Esophagus muscularis mucosa (tissue), 4 donors: Measurements from ENCODE around the gene DHRS13.

Experiments used
- CTCF ChIP-seq, 3 experiments: fragments of 200-600 bp in 2 of 3; fragments of 450-650 bp in 1 of 3; sonication (generic) in 2 of 3; IDR thresholded peaks; one replicate each; pipeline ENCODE4 v1.5.1; 2017 to 2019; ENCODE audit warnings: antibody characterized with exemption in 3 of 3, mild to moderate bottlenecking in 2 of 3, moderate library complexity in 1 of 3
- EP300 ChIP-seq: sonication (generic); formaldehyde crosslinking; IDR thresholded peaks from one replicate; pipeline ENCODE4 v1.6.1; 2017; ENCODE audit warnings: antibody characterized with exemption
- POLR2A ChIP-seq: fragments of 450-650 bp; IDR thresholded peaks from one replicate; pipeline ENCODE4 v1.6.1; 2017; ENCODE audit warnings: antibody characterized with exemption, moderate library complexity, mild to moderate bottlenecking, low read depth
- POLR2AphosphoS5 ChIP-seq, 2 donors: sonication (generic); formaldehyde crosslinking; IDR thresholded peaks; one replicate each; pipeline ENCODE4 v1.6.1; 2017; ENCODE audit warnings: antibody characterized with exemption in 2 of 2

DNA sequence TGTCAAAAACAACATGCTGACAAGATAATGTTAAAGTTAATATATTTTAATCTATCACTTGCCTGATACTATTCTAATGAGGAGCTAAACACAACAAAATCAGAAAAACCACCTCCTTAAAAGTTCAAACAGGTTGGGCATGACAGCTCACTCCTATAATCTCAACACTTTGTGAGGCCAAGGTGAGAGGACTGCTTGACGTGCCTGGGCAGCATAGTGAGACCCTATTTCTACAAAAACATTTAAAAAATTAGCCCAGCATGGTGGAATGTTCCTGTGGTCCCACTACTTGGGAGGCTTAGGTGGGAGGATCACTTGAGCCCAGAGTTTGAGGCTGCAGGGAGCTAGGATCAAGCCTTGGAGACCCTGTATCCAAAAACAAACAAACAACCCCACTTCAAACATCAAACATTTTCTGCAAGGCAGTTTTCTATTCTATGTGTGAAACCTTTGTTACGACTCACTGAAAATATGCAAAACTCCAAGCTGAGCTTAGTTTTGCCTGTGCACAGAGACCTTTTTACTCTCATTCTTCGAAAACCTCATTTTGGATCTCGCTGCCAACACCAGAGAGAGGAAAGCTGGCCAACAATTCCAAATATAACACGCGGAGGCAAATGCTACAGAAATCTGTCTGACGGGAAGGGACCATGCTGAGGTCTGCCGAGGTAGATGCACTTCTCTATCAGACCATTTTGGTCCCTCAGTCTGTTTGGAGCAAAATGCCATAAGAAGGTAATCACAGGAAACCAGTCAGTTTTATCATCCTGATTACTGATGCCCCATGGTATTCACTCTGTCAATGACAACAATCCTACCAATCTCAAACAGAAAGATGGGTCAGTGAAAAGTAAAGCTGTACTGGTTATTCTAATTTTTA is 42.2 kb upstream of the DHRS13 start:
- no peak for TF ChIP-seq CTCF (IDR thresholded peaks at IDR 0.05)
- TF ChIP-seq POLR2AphosphoS5 (IDR thresholded peaks at IDR 0.05): no peak
- TF ChIP-seq POLR2A: no peak
- TF ChIP-seq EP300: no peak
